Inflammatory macrophage (primary cell): Measurements from ENCODE around the gene AP1S2.
A peak's percentile ranks its signal among the peaks of the same experiment; 100 is the strongest.
"Not testable (repeated sequence)": the region's sequence is repeated elsewhere in the genome, so short reads cannot be mapped to it uniquely, and the experiment has no call there.

Experiments
- DNase-seq, 2 donors: peaks; one replicate each; pipeline ENCODE4 v3.0.0-alpha.2; 2020 to 2022

AP1S2 gene

DNA sequence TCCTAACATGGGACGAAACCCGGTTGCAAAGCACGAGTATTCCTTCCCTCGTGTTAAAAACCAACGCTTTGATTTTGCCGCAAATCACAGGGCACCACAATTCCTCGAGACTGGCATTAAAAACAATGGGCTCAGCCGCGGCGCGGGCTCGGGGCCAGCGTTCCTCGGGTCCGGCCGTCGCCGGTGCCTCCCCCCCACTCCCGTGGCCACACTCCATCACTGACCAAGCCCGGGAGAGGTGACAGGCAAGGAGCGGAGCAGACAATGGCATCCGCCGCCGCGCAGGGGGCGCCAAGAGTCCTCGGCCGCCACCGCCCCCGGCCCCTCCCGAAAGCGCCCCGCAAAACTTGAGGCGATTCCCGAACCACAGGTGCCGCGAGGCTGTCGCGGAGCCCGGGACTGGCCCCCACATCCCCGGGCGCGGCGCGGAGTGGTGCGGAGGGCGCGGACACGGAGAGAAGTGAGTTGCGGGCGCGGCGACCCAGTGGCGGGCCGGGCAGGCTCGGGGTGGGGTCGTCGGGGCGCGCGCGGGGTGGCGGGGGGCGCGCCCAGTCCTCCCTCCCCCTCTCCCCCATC lies 445 bp downstream of the AP1S2 start:
- DNase-seq, result peak; percentile 12 to 32

DNA sequence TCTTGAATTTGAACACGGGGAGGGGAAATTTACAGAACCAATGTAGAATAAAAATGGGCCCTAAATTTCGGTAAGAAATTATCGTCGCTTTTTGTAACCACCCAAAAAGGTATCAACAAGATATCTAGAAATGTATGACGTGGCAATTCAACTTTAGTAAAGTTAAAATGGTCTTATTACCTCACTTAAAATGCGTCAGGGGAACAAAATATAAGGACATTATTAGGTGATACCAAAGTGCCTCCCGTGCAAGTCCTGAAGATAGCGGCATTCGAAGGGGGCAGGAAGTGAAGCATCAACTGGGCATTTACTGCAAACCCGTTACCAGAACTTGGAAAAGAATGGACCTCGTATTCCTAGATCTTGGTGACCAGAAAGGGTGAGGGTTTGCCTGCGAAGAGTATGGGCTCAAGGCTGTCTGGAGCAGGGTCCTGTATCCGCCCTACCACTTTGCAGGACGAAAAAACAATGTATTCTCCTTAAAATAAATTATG lies 980 bp downstream of the AP1S2 start:
- DNase-seq, result no peak

DNA sequence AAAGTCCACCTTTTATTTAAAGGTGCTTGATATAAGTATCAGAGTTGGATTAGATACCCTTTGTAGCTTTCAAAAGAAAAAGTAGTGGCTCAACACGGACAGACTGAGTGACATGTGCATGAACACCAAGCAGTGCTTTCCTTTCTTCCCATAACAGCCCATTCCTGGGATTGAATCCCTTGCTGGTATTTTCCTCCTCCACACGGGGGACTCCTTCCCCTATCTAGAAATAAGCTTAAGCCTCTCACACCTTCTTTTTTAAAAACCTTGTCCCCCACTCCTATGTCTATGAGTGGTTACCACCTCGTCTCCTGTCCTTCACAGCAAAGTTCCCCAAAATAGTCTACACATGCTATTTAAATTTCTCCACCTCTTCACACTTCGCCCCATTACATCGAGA lies 5.1 kb downstream of the AP1S2 start:
- DNase-seq, result no peak

DNA sequence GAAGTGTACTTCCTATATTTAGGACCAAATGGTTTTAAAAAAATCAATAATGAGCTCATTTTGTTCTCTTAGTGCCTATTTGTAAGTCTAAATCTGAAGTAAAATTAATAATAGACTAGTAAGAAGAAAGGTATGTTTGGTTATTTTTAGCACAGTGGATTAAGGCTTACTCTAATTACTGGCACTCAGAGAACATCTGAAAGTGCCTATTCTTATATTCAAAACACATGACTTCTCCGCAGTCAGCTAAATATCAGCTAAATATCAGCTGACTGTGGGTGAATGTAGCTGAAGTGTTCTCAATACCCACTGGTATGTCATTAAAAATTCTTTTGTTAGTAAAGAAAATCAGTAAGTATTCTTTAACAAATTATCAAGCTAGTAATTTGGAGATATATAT lies 6.0 kb downstream of the AP1S2 start:
- no peak for DNase-seq

DNA sequence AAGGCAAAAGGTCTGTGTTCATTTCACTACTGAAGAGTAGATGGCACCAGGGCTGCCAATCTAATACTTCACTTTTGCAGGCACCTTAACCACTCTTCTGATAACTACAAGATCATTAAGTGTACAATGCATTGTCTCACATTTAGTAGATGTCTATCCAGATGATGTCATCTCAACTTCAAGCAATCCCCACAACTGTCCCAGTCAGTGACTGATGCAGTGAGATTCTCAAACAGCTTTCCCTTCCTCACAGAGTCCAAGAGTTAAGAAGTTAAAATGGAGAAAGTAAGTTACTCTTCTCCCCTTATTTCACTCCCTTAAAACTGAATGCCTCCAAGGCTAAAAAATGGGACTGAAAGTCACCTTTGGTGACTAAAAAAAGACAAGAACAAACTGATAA lies 10.7 kb downstream of the AP1S2 start:
- DNase-seq, result no peak

DNA sequence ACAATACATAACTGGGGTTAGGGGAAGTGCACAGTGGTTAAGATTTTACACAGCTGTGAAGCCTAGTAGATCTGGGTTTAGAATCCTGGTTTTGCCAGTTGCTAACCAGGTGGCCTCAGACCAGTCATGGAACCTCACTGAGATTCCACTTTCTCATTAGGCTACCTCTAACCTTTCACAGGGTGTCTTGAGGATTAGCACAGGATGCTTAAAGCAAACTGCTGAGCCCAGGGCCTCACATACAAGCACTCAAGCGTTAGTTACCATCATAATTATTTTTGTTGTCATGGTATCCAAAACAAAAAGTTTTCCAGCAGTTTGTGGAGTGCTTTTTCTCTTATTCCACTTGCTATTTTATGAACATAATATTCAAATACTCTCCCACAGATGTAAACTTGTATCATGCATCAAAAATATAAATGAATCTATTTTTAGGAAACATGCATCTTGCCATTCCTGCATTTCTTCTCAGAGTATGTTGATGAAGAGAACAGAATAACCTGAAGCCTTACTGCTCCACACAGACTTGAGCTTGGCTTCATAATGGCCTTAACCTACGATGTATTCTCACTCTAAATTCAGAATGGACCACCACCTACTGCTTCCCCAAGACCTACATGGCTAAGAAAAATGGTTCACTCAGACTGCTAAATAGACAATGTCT lies 12.6 kb downstream of the AP1S2 start:
- DNase-seq, result no peak

DNA sequence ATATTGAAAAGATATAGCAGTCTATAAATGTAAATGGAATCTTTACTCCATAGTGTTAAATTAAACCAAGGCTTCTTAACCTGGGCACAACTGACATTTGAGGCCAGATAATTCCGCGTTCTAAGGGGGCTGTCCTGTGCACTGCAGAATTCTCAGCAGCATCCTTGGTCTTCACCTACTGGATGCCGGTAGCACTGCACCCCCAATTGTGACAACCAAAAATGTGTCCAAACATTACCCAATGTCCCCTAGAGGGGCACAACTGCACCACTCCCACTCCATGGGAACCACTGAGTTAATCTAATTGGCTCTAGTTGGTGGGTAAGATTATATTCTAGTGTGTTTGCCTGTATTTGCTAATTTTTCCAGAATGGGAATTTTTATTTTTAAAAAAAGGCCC lies 16.6 kb downstream of the AP1S2 start:
- no peak for DNase-seq

DNA sequence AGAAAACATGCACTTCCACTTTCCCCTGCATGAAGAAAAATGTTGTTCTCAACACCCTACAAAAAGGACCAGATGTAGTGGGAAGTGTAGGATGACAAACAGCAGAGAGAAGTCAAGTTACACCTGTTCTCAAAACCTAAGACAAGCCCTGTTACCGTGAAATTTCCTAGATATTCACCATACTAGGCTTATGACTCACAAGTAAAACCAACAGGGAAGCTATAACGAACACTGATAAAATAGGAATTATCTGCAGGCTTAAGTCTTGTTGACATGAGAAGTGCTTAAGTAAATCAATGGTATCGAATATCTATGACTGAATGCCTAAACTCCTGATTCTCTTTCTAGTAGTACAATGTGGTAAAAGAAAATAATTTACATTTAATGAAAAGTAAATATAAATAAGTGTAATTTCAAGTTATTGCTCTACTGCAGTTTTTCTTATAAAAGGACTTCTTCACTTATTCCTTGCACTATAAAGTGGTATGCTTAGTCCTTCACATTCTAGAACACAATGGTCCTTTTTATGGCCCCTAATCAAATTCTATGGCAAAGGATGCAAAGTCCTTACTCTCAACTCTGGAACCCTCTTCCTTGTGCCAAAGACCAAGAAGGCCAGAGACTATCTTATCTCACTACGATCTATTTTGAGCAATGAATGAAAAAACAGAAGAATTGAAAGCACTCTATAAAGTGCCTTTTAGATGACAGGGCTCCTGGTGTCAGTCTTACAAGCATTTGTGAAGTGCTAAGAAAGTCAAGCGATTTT lies 19.6 kb downstream of the AP1S2 start:
- no peak for DNase-seq

DNA sequence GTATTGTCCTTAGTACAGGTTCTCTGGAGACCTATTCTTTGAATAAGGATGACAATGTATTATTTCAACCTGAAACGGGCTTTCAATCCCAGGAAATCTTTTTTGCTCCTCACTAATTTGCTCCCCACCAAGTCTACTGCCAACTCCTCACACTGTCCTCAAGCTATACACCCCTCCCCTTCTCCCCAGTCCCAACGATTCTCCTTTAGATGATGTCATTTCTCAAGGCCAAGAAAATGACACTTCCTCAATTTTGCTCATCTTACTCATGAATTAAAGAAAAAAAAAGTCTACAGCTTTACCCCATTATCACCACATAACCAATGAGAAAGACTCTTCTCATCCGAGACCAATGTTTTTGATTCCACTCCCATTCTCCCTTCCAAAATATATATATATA lies 20.6 kb downstream of the AP1S2 start:
- no peak for DNase-seq

DNA sequence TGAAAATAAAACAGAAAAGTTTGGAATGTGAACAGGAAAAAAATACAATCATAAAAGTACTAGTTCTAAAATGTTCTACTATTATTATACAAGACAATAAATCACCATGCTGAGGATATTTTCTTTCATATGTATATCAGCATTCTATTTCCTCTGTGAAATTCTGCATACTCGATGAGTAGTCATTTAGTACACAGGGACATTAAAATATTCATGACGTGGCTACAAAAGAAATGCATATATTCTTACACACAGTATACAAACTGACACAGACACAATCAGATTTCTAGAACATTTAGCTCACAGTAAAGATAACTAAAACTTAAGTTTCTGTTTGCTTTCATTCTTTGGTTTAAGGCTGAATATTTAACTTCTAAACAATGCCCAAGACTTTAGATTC lies 23.3 kb downstream of the AP1S2 start:
- not testable (repeated sequence) for DNase-seq

DNA sequence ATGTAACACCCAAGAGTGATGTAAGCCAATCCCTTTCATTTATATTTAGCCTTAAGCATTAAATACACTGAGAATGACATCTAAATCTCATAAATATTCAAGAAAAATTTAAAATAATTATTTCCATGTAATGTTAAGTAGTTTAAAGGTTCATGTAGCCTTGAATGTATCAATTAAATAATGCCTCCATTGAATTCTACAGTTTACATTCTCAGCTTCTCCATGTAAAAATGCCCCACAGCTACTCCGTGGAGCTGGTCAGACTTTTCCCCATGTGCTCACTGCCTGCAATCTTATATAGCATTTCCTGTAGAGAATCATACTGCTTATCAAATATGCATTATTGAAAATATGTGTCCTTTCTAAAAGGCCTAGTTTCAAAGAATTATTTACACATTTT lies 25.4 kb downstream of the AP1S2 start:
- no peak for DNase-seq

DNA sequence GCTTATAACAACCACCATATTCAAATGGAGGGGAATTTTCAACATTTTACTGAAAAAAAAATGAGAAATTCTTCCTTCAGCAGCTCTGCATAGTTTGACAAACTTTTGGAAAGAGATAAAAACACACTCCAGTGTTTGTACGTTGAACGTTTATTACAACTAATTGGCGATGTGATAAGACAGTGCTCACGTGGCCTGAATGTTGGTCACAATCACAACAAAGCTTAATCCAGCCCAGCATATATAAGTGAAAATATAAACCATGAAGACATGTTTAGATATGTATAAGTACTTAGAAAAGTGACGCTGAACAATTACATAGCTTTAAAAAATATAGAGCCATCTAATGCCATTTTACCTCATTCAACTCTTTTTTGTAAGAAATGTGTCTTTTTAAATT lies 28.7 kb downstream of the AP1S2 start:
- DNase-seq, result no peak

DNA sequence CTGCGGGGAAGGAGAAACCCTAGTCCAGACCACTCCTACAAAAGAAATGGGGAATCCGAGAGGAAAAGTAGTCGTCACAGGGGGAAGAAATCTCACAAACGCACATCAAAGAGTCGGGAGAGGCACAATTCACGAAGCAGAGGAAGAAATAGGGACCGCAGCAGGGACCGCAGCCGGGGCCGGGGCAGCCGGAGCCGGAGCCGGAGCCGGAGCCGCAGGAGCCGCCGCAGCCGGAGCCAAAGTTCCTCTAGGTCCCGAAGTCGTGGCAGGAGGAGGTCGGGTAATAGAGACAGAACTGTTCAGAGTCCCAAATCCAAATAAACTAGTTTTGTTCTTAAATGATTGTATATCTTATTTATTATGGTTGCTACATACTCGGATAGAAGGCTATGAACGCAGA lies 31.7 kb downstream of the AP1S2 start:
- no peak for DNase-seq

DNA sequence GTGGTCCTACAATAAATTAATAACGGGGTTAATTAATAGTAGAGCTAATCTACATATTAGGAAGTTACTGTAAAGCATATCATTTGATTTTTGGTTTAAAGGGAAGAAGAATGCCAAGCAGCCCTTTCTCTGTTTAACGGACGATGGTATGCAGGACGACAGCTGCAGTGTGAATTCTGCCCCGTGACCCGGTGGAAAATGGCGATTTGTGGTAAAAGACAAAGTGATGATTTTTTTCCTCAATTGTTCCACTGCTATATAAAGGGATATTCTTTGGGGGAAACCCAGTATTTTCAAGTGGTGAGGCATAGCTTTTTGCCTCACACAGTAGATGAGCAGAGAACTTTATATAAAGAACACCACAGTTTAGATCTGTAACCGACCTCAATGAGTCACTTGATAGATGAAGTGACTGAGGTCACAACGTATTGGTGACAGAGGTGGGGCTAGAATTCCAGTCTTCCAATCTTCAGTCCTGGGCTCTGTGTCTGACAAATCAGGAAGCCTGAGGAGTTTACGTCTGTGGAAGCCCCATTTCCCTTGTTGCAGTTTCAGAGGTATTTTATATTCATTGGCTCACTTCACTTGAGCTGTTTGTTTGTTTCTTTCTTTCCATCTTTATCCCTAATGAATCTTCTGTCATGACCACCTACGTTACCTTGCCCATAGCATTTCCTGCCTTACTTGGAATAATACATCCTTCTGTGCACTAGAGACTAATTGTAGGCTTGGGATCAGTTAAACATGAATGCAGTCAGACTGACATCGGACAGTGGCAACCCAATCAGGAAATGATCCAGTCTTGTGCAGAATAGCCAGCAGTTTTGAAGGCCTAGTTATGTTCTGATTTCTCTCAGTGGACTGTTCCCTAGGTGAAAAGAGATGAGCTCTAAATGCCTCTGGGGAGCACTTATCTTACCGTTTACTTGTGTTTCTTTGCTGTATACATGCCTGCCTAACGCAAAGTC lies 34.2 kb downstream of the AP1S2 start:
- no peak for DNase-seq

DNA sequence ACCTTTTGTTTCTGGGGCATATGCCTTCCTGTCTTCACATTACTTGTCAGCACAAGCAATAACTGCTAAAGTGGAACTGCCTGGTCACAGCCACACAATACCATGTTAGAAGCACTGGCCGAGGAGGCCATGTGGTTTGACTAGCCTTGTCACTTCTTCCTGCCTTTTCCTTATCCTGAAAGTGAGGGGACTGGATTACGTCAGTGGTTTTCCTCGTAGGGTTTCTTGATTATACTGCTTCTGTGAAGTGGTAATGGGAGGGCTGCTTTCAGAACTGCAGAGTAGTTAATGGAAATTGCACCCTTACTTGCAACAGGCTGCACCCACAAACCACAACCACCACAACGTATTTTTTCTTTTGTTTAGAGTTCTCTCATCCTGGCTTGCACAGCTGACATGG lies 37.7 kb downstream of the AP1S2 start:
- DNase-seq, result peak; percentile 42 to 56

DNA sequence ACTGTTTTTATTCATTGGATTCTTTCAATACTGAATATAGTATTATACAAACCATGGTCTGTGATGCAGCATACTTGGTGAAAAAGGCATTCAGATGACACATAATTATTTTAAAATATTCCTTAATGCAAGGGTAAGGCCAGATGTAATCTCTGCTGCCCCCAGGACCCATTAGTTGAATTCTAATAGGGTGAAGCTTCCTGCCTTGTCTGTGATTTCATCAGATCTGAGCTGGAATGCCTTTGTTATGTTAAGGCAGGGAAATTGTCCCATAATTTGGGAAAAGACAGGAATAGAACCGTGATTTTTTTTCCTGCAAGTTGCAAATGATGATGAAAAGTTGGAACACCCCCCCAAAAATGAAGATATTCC lies 38.2 kb downstream of the AP1S2 start:
- no peak for DNase-seq

DNA sequence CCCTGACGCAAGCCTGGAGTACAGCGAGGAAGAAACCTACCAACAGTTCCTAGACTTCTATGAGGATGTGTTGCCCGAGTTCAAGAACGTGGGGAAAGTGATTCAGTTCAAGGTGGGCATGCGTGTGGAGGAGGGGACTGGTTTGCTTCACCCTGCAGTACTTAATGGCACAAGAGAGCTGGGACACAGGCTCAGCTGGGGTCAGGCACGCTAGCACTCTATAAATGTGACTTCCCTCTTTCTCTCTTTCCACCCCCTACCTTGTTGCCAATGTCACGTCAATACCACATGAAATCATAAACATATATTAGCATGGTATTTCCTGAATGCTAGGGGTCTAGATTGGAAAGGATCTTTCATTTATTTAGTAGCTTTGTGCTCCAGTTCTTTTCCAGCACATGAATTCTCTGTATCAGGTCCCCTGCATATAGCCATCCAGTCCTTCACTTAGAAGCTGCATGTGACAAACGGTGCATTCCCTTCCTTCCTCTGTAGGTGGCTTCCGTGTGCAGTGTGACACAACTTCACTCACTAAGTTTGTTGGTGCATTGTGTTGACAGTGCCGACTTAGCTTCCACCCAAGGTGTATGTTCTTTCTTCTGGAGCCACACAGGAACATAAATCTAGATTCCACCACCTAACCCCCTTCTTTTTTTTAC lies 38.7 kb downstream of the AP1S2 start:
- DNase-seq, result peak; percentile 13 to 39

DNA sequence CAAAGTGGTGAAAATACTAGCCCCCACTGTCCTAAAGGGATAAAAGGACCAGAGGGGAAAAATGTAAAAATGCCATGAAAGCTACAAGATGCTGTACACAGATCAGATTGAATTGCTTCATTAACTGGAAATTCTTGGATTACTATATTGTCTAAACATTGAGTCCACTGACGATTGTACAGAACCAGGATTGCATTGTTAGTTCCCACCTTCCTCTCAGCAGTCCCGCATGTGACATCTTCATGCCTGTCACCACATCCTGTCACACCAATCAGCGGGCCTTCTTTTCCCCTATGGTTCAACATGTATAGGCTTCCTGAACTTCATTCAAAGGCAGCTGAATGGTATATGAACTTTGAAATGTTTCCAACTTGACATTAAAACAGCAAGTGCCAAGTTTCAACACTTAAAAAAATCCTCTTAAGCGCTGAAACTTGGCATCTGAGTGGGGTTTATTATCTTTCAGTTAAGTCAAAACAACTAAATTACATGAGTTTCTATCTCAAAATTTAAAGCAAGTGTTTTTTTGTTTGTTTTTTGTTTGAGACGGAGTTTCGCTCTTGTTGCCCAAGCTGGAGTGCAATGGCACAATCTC lies 39.7 kb downstream of the AP1S2 start:
- DNase-seq, result peak; percentile 19 to 43

DNA sequence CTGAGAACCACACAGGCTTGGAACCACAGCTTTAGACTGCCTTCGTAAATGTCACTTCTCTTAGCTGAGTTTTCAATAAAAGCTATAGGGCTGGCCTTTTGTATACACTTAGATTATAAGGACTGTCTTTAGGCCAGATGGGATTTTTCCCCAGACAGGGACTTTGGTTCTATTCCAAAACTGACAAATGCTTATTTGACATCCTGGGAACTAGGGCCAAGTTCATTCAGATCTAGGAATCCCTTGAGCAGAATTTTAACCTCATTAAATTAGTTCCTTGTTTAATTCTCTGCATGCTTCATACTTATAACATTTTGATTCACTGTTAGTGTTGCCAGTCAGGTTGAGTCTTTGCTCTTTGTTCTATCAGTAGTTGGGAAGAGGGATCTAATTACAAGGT lies 41.2 kb downstream of the AP1S2 start:
- no peak for DNase-seq

DNA sequence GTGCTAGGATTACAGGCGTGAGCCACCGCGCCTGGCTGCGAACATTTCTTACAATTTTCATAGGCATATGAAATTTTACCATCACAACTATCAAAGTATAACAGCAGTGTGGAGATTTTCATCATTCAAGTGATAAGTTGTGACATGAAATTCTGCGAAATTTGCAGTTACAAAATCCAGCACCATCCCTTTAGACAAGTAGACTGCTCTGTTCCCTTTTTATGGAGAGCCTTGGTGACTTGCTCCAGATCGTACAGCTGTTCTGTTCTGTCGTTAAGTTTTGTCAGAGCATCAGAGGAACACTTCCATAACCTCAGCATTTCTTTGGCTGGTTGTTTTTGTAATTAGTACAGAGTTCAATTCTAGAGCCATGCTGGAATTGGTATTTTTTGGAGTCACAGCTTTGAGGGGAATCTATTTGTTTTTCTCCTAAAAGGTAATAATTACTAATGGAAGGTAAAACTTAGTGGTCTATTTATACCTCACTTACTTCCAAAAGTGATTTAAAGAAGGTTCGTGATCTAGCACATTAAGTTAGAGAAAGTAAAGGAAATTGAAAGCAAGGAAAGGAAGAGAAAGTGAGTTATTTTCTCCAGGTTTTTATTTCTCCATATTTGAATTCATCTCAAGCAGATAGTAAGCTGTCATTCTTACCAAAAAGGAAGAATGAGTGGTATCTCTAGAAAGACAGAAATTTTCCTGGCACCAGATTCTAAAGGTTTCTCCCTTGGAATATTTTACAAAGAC lies 42.2 kb downstream of the AP1S2 start:
- DNase-seq, result peak; percentile 73 to 90

DNA sequence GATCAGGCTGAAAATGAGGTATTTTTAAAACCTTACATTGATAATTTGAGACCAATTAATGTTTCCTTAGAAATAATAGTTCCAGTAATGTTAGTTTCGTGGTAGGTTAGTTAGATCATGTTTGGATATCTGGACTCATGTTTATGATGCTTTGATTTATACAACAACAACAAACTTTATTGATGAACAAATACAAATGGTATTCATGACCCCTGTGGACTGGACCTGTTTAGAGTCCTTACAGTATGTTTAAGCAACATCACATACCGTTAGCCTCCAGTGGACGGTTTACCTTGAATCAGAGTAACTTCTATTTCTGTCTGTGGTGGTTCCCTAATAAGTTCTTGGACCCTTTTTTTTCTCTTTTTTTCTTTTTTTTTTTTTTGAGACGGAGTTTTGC lies 46.4 kb downstream of the AP1S2 start:
- no peak for DNase-seq
